Transverse colon (tissue), 4 donors: Measurements from ENCODE around the gene KCNA2.

Source experiments
- CTCF ChIP-seq, 5 experiments: fragments of 200-600 bp in 3 of 5; fragments of 450-650 bp in 2 of 5; sonication (generic) in 3 of 5; IDR thresholded peaks; 1 replicate in 2 of 5; 2 replicates in 3 of 5; pipeline ENCODE4 v1.5.1; 2016 to 2017; ENCODE audit warnings: antibody characterized with exemption in 5 of 5, inconsistent platforms in 3 of 5, mild to moderate bottlenecking in 2 of 5, moderate library complexity in 1 of 5
- EP300 ChIP-seq: sonication (generic); formaldehyde crosslinking; IDR thresholded peaks from one replicate; pipeline ENCODE4 v1.6.1; 2017; ENCODE audit warnings: antibody characterized with exemption, low read depth
- POLR2A ChIP-seq: fragments of 450-650 bp; IDR thresholded peaks from one replicate; pipeline ENCODE4 v1.6.1; 2016; ENCODE audit warnings: antibody characterized with exemption, mild to moderate bottlenecking, moderate library complexity
- POLR2AphosphoS5 ChIP-seq, 3 donors: sonication (generic); formaldehyde crosslinking; IDR thresholded peaks; one replicate each; pipeline ENCODE4 v1.6.1; 2016; ENCODE audit warnings: antibody characterized with exemption in 3 of 3

- TF ChIP-seq CTCF (IDR thresholded peaks at IDR 0.05) (no peak), POLR2A (no peak), EP300 (no peak), POLR2AphosphoS5 (IDR thresholded peaks at IDR 0.05) (no peak)
Observed at GRCh38 chr1:110610084-110610483, 3.9 kb upstream of the KCNA2 start.
